ENCODE measurements around the gene CEP63. TPM values are rescaled to one million over a fixed set of nuclear protein-coding genes. Genes with fewer than 3 reads are reported as not detected.
"Not testable (repeated sequence)": the region's sequence is repeated elsewhere in the genome, so short reads cannot be mapped to it uniquely, and the experiment has no call there.

CEP63 gene
- total RNA-seq, 1 donor from 2014 or later: 26.3 TPM

DNA sequence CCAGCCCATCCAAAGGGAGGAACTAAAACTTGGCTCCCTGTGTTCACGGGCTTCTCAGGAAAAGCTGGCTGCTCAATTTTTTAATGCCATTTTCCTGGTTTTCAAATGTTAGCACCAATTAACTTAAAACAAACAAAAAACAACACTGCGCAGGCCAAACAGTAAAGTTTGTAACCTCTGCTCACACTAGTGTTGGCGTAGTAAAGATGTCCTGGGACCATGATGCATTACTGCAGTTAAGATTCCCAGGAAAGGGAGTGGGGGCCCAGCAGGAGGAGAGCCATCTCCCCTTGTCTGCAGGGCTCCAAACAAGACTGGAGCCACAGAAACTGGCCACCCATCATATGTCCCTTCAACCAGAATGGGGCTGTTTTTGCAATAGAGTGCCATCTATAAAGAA, 91.0 kb downstream of the CEP63 start:
- H3K9me3 Mint-ChIP-seq (ENCODE audit: unreplicated experiment): peaks cover 16% of the 10 kb centered on the region
- DNase-seq (ENCODE audit: extremely low spot score, unreplicated experiment): no peak
- TF ChIP-seq CTCF (IDR thresholded peaks at IDR 0.05): no peak
- no peaks in the 10 kb centered on the region for H3K27me3 Mint-ChIP-seq (ENCODE audit: unreplicated experiment)
- H3K4me1 Mint-ChIP-seq (ENCODE audit: unreplicated experiment): no peaks in the 10 kb centered on the region
- no peak overlapping the region for H3K27ac Mint-ChIP-seq (ENCODE audit: unreplicated experiment)
- H3K36me3 Mint-ChIP-seq (ENCODE audit: unreplicated experiment): peaks cover 1% of the 10 kb centered on the region
- no peak overlapping the region for H3K4me3 Mint-ChIP-seq (ENCODE audit: unreplicated experiment)

GRCh38 chr3:134579141-134579665, 93.3 kb downstream of the CEP63 start:
- Mint-ChIP-seq H3K9me3 (ENCODE audit: unreplicated experiment) (no peaks in the 10 kb centered on the region), H3K27me3 (ENCODE audit: unreplicated experiment) (peaks cover 5% of the 10 kb centered on the region), H3K27ac (ENCODE audit: unreplicated experiment) (no peak overlapping the region), H3K36me3 (ENCODE audit: unreplicated experiment) (peaks cover 1% of the 10 kb centered on the region), H3K4me1 (ENCODE audit: unreplicated experiment) (no peaks in the 10 kb centered on the region), H3K4me3 (ENCODE audit: unreplicated experiment) (no peak overlapping the region)
- no peak for TF ChIP-seq CTCF (IDR thresholded peaks at IDR 0.05)
- no peak for DNase-seq (ENCODE audit: extremely low spot score, unreplicated experiment)

- peaks cover 28% of the 10 kb centered on the region for H3K27me3 Mint-ChIP-seq (ENCODE audit: unreplicated experiment)
- no peak overlapping the region for H3K27ac Mint-ChIP-seq (ENCODE audit: unreplicated experiment)
- DNase-seq (ENCODE audit: extremely low spot score, unreplicated experiment): no peak
- H3K4me3 Mint-ChIP-seq (ENCODE audit: unreplicated experiment): no peak overlapping the region
- no peaks in the 10 kb centered on the region for H3K4me1 Mint-ChIP-seq (ENCODE audit: unreplicated experiment)
- no peaks in the 10 kb centered on the region for H3K36me3 Mint-ChIP-seq (ENCODE audit: unreplicated experiment)
- no peak for TF ChIP-seq CTCF (IDR thresholded peaks at IDR 0.05)
- H3K9me3 Mint-ChIP-seq (ENCODE audit: unreplicated experiment): no peaks in the 10 kb centered on the region
Observed at GRCh38 chr3:134590766-134591165, 104.9 kb downstream of the CEP63 start.

DNA sequence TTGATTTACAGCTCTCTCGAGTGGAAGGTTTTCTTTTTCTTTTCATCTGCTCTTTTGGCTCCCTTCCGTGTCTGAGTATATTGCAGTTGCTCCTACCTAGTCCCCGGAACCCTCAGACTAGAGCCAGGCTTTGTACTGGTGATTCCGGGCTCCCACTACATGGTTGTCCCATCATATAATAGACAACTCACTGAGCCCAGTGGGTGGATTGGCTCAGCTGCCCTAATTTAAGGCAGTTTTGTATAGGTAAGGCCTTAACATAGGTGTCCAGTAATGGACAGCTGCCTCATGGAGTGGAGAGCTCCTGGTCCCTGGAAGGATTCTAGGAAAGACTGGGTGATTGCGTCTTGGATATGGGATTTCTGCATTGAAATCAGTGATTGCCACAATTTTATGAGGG, 106.9 kb downstream of the CEP63 start:
- Mint-ChIP-seq H3K4me3 (ENCODE audit: unreplicated experiment) (no peak overlapping the region), H3K4me1 (ENCODE audit: unreplicated experiment) (no peaks in the 10 kb centered on the region), H3K27ac (ENCODE audit: unreplicated experiment) (no peak overlapping the region), H3K9me3 (ENCODE audit: unreplicated experiment) (no peaks in the 10 kb centered on the region), H3K36me3 (ENCODE audit: unreplicated experiment) (no peaks in the 10 kb centered on the region), H3K27me3 (ENCODE audit: unreplicated experiment) (peaks cover 27% of the 10 kb centered on the region)
- TF ChIP-seq CTCF (IDR thresholded peaks at IDR 0.05): no peak
- no peak for DNase-seq (ENCODE audit: extremely low spot score, unreplicated experiment)

- Mint-ChIP-seq H3K9me3 (ENCODE audit: unreplicated experiment) (no peaks in the 10 kb centered on the region), H3K27ac (ENCODE audit: unreplicated experiment) (no peak overlapping the region), H3K36me3 (ENCODE audit: unreplicated experiment) (no peaks in the 10 kb centered on the region), H3K4me1 (ENCODE audit: unreplicated experiment) (peaks cover 8% of the 10 kb centered on the region), H3K4me3 (ENCODE audit: unreplicated experiment) (no peak overlapping the region), H3K27me3 (ENCODE audit: unreplicated experiment) (peaks cover 21% of the 10 kb centered on the region)
- no peak for TF ChIP-seq CTCF (IDR thresholded peaks at IDR 0.05)
- no peak for DNase-seq (ENCODE audit: extremely low spot score, unreplicated experiment)
Observed at GRCh38 chr3:134594331-134594741, 108.5 kb downstream of the CEP63 start.

GRCh38 chr3:134594986-134595385, 109.1 kb downstream of the CEP63 start:
- H3K4me1 Mint-ChIP-seq (ENCODE audit: unreplicated experiment); H3K27ac Mint-ChIP-seq (ENCODE audit: unreplicated experiment); H3K4me3 Mint-ChIP-seq (ENCODE audit: unreplicated experiment); H3K36me3 Mint-ChIP-seq (ENCODE audit: unreplicated experiment); H3K9me3 Mint-ChIP-seq (ENCODE audit: unreplicated experiment); DNase-seq (ENCODE audit: extremely low spot score, unreplicated experiment): not testable (repeated sequence)
- H3K27me3 Mint-ChIP-seq (ENCODE audit: unreplicated experiment): peaks cover 21% of the 10 kb centered on the region

Data from osteocyte (in vitro differentiated cells).